HG03280 (cell line): ENCODE measurements around the gene MAD1L1.

Source experiments
- ATAC-seq: cut with Tn5 transposase; IDR thresholded peaks from one replicate; pipeline ENCODE4 v1.9.1; 2021; ENCODE audit warnings: mild to moderate bottlenecking, moderate library complexity; ENCODE audit not compliant: unreplicated experiment

The MAD1L1 gene

GRCh38 chr7:2122651-2123050 lies 110.1 kb downstream of the MAD1L1 start:
- no peak for ATAC-seq

GRCh38 chr7:2120841-2121830 lies 111.6 kb downstream of the MAD1L1 start:
- ATAC-seq: no peak

GRCh38 chr7:2120251-2120660 lies 112.5 kb downstream of the MAD1L1 start:
- ATAC-seq: no peak

- no peak for ATAC-seq
These were observed 114.0 kb downstream of the MAD1L1 start for GRCh38 chr7:2118630-2119190.

GRCh38 chr7:2118056-2118455 lies 114.7 kb downstream of the MAD1L1 start:
- no peak for ATAC-seq

- ATAC-seq: no peak
These were observed 115.1 kb downstream of the MAD1L1 start for GRCh38 chr7:2117646-2118045.

- ATAC-seq: no peak
These were observed 115.7 kb downstream of the MAD1L1 start for GRCh38 chr7:2116989-2117591.

- ATAC-seq: no peak
These were observed 116.3 kb downstream of the MAD1L1 start for GRCh38 chr7:2116448-2116810.

- ATAC-seq: no peak
These were observed 116.8 kb downstream of the MAD1L1 start for GRCh38 chr7:2115760-2116447.

GRCh38 chr7:2114926-2115759 lies 117.6 kb downstream of the MAD1L1 start:
- ATAC-seq: no peak

- no peak for ATAC-seq
These were observed 118.7 kb downstream of the MAD1L1 start for GRCh38 chr7:2114052-2114451.

- no peak for ATAC-seq
These were observed 120.2 kb downstream of the MAD1L1 start for GRCh38 chr7:2112261-2113198.

GRCh38 chr7:2111568-2111967 lies 121.2 kb downstream of the MAD1L1 start:
- ATAC-seq: no peak

- ATAC-seq: no peak
These were observed 121.9 kb downstream of the MAD1L1 start for GRCh38 chr7:2110610-2111396.

GRCh38 chr7:2109936-2110609 lies 122.7 kb downstream of the MAD1L1 start:
- ATAC-seq: no peak

- ATAC-seq: no peak
These were observed 123.4 kb downstream of the MAD1L1 start for GRCh38 chr7:2109251-2109872.

- no peak for ATAC-seq
These were observed 124.1 kb downstream of the MAD1L1 start for GRCh38 chr7:2108501-2109250.
